SK-N-SH (cell line): ENCODE results near the gene EIF1AD.

Experiments used
- ELF1 ChIP-seq: IDR thresholded peaks from 2 replicates; pipeline ENCODE4 v1.4.0; 2012
- EP300 ChIP-seq, 2 experiments: IDR thresholded peaks; 2 replicates each; pipeline versions ENCODE4 v1.4.0 to v1.6.1; 2012; ENCODE audit warnings: borderline replicate concordance in 1 of 2, low read depth in 1 of 2, low read length in 1 of 2
- EZH2phosphoT487 ChIP-seq: fragments of 200-600 bp; sonication (generic); IDR thresholded peaks from 2 replicates; pipeline ENCODE4 v1.6.1; 2017; ENCODE audit warnings: low read depth, mixed run types, mild to moderate bottlenecking, antibody characterized with exemption, moderate library complexity, borderline replicate concordance
- MAX ChIP-seq: IDR thresholded peaks from 2 replicates; pipeline ENCODE4 v1.4.0; 2012; ENCODE audit warnings: low read depth
- MXI1 ChIP-seq: IDR thresholded peaks from 2 replicates; pipeline ENCODE4 v1.6.1; 2012; ENCODE audit warnings: mild to moderate bottlenecking, low read depth, low read length, improper control_type of control experiment
- POLR2AphosphoS5 ChIP-seq: IDR thresholded peaks from 2 replicates; pipeline ENCODE4 v1.6.1; 2012; ENCODE audit warnings: low read depth, low read length
- RAD21 ChIP-seq: IDR thresholded peaks from 2 replicates; pipeline ENCODE4 v1.6.1; 2012; ENCODE audit warnings: mild to moderate bottlenecking, low read length
- RXRA ChIP-seq: IDR thresholded peaks from 2 replicates; pipeline ENCODE4 v1.4.0; 2012; ENCODE audit warnings: low read depth, mild to moderate bottlenecking, borderline replicate concordance
- SIN3A ChIP-seq: IDR thresholded peaks from 2 replicates; pipeline ENCODE4 v1.6.1; 2012; ENCODE audit warnings: low read depth, mild to moderate bottlenecking, low read length, moderate library complexity, borderline replicate concordance
- SMC3 ChIP-seq: IDR thresholded peaks from 2 replicates; pipeline ENCODE4 v1.6.1; 2012; ENCODE audit warnings: low read depth, low read length, improper control_type of control experiment
- TAF1 ChIP-seq: IDR thresholded peaks from 2 replicates; pipeline ENCODE4 v1.6.1; 2012; ENCODE audit warnings: low read depth, mild to moderate bottlenecking, low read length, moderate library complexity, borderline replicate concordance
- TEAD4 ChIP-seq: IDR thresholded peaks from 2 replicates; pipeline ENCODE4 v1.4.0; 2012; ENCODE audit warnings: mild to moderate bottlenecking, borderline replicate concordance; ENCODE audit not compliant: insufficient read depth
- ZBTB33 ChIP-seq: IDR thresholded peaks from 2 replicates; pipeline ENCODE4 v1.4.0; 2012; ENCODE audit warnings: low read depth, borderline replicate concordance
- TF ChIP-seq, protein P1 (sequence below): fragments of 200-600 bp; sonication (generic); IDR thresholded peaks from 2 replicates; pipeline ENCODE4 v1.6.1; 2017; ENCODE audit warnings: antibody characterized with exemption, mild to moderate bottlenecking, moderate library complexity

GRCh38 chr11:65997286-65997685 is 4.7 kb downstream of the EIF1AD start:
- TF ChIP-seq, protein P1, sequence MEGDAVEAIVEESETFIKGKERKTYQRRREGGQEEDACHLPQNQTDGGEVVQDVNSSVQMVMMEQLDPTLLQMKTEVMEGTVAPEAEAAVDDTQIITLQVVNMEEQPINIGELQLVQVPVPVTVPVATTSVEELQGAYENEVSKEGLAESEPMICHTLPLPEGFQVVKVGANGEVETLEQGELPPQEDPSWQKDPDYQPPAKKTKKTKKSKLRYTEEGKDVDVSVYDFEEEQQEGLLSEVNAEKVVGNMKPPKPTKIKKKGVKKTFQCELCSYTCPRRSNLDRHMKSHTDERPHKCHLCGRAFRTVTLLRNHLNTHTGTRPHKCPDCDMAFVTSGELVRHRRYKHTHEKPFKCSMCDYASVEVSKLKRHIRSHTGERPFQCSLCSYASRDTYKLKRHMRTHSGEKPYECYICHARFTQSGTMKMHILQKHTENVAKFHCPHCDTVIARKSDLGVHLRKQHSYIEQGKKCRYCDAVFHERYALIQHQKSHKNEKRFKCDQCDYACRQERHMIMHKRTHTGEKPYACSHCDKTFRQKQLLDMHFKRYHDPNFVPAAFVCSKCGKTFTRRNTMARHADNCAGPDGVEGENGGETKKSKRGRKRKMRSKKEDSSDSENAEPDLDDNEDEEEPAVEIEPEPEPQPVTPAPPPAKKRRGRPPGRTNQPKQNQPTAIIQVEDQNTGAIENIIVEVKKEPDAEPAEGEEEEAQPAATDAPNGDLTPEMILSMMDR: no peak
- TF ChIP-seq TAF1 (no peak), POLR2AphosphoS5 (no peak), RAD21 (no peak), TEAD4 (no peak), EP300 (IDR thresholded peaks at IDR 0.05; ENCODE audit: borderline replicate concordance in 1 of 2, low read depth in 1 of 2, low read length in 1 of 2) (no peak), SIN3A (no peak), RXRA (no peak), EZH2phosphoT487 (no peak), MXI1 (no peak), SMC3 (no peak), MAX (no peak), ELF1 (no peak), ZBTB33 (no peak)
